ENCODE results near the gene ARHGAP26.
A peak's percentile ranks its signal among the peaks of the same experiment; 100 is the strongest.

The ARHGAP26 gene

GRCh38 chr5:142725231-142726187, 44.7 kb upstream of the ARHGAP26 start:
- H3K4me3 ChIP-seq (replicated peaks; ENCODE audit: low read depth, low read length), result no peak overlapping the region
- TF ChIP-seq CTCF (IDR thresholded peaks at IDR 0.05; ENCODE audit: low read length, missing control alignments), result no peak
- no peak for DNase-seq (ENCODE audit: low read depth)

- no peak overlapping the region for H3K4me3 ChIP-seq (replicated peaks; ENCODE audit: low read depth, low read length)
- peak; percentile 92 for DNase-seq (ENCODE audit: low read depth)
- no peak for TF ChIP-seq CTCF (IDR thresholded peaks at IDR 0.05; ENCODE audit: low read length, missing control alignments)
Observed at GRCh38 chr5:142726188-142726731, 43.9 kb upstream of the ARHGAP26 start.

- no peak for DNase-seq (ENCODE audit: low read depth)
- H3K4me3 ChIP-seq (replicated peaks; ENCODE audit: low read depth, low read length), result no peak overlapping the region
- TF ChIP-seq CTCF (IDR thresholded peaks at IDR 0.05; ENCODE audit: low read length, missing control alignments), result no peak
Observed at GRCh38 chr5:142727735-142728047, 42.5 kb upstream of the ARHGAP26 start.

- DNase-seq (ENCODE audit: low read depth), result no peak
- H3K4me3 ChIP-seq (replicated peaks; ENCODE audit: low read depth, low read length), result no peak overlapping the region
- no peak for TF ChIP-seq CTCF (IDR thresholded peaks at IDR 0.05; ENCODE audit: low read length, missing control alignments)
Observed at GRCh38 chr5:142735323-142736246, 34.6 kb upstream of the ARHGAP26 start.

- DNase-seq (ENCODE audit: low read depth), result no peak
- H3K4me3 ChIP-seq (replicated peaks; ENCODE audit: low read depth, low read length), result no peak overlapping the region
- no peak for TF ChIP-seq CTCF (IDR thresholded peaks at IDR 0.05; ENCODE audit: low read length, missing control alignments)
Observed at GRCh38 chr5:142736247-142736632, 33.9 kb upstream of the ARHGAP26 start.

- no peak overlapping the region for H3K4me3 ChIP-seq (replicated peaks; ENCODE audit: low read depth, low read length)
- no peak for DNase-seq (ENCODE audit: low read depth)
- no peak for TF ChIP-seq CTCF (IDR thresholded peaks at IDR 0.05; ENCODE audit: low read length, missing control alignments)
Observed at GRCh38 chr5:142737179-142737578, 33.0 kb upstream of the ARHGAP26 start.

All from fibroblast of pulmonary artery (primary cell).